Astrocyte (in vitro differentiated cells and primary cell): ENCODE measurements around the gene TRHDE.

Experiments used
- EZH2 ChIP-seq: IDR thresholded peaks from 2 replicates; pipeline ENCODE4 v1.6.1; 2012; ENCODE audit warnings: mild to moderate bottlenecking, low read length, inconsistent platforms; ENCODE audit not compliant: insufficient read depth
- TF ChIP-seq, protein P1 (sequence below): IDR thresholded peaks from 2 replicates; pipeline ENCODE4 v1.5.1; 2011; ENCODE audit warnings: low read depth, mild to moderate bottlenecking, inconsistent platforms, low read length, moderate library complexity; ENCODE audit not compliant: insufficient read depth

DNA sequence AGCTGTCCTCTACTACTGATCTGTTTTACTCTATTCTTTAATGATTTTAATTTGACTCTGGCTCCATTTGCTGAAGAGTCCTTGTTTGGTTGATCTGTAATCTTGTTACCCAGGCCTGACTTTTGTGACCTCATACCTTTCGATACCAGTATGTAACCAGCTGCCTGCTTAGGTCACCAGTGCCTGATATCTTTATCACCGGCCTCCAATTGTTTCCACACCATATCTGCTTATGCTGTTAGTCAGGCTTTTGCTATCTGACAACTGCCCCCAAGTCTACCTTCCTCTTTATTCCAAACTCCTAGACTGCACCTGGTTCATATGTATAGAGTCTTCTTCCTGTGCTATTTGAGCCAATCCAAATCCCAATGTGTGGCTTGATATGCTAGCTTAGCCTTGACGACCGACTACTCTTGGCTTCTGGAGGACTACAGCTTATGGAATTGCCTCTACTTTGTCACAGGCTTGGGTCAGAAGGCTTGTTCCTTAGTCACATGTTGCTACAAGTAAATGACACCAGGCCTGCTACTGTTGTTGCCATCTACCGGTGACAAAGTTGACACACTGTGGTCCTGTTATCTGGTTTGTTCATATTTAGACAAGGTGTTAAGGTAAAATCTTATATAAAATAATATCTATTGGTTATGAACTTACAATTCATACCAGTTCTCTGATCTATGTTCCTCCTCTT is 193.9 kb downstream of the TRHDE start:
- TF ChIP-seq, protein P1, sequence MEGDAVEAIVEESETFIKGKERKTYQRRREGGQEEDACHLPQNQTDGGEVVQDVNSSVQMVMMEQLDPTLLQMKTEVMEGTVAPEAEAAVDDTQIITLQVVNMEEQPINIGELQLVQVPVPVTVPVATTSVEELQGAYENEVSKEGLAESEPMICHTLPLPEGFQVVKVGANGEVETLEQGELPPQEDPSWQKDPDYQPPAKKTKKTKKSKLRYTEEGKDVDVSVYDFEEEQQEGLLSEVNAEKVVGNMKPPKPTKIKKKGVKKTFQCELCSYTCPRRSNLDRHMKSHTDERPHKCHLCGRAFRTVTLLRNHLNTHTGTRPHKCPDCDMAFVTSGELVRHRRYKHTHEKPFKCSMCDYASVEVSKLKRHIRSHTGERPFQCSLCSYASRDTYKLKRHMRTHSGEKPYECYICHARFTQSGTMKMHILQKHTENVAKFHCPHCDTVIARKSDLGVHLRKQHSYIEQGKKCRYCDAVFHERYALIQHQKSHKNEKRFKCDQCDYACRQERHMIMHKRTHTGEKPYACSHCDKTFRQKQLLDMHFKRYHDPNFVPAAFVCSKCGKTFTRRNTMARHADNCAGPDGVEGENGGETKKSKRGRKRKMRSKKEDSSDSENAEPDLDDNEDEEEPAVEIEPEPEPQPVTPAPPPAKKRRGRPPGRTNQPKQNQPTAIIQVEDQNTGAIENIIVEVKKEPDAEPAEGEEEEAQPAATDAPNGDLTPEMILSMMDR, result no peak
- no peak for TF ChIP-seq EZH2
